HG03520 (cell line): ENCODE measurements around the gene CREB5.
A peak's percentile ranks its signal among the peaks of the same experiment; 100 is the strongest.

Experiments
- ATAC-seq: cut with Tn5 transposase; IDR thresholded peaks from one replicate; pipeline ENCODE4 v1.9.1; 2021; ENCODE audit warnings: mild to moderate bottlenecking, moderate library complexity; ENCODE audit not compliant: unreplicated experiment

CREB5 gene

DNA sequence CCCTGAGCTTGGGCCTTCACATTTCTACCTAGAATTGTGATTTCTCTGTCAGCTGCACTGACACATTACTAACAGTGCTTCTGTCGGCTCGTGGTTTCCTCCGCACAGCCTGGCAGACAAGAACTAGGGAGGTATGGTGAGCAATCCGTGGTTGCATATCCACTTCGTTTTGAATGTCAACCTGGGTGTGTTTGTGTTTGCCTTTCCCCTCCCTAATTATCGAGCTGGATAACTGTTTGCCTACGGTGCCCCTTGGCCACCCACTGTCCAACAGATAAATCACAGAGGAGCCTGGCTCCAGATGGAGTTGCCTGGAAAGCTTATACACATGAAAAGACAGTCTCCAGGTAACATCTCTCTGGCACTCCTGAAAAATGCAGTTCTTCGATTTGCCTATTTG, 317.0 kb downstream of the CREB5 start:
- ATAC-seq, result no peak

- no peak for ATAC-seq
Measured at GRCh38 chr7:28729727-28730126, 317.4 kb downstream of the CREB5 start.

GRCh38 chr7:28731092-28731658, 318.9 kb downstream of the CREB5 start:
- no peak for ATAC-seq

DNA sequence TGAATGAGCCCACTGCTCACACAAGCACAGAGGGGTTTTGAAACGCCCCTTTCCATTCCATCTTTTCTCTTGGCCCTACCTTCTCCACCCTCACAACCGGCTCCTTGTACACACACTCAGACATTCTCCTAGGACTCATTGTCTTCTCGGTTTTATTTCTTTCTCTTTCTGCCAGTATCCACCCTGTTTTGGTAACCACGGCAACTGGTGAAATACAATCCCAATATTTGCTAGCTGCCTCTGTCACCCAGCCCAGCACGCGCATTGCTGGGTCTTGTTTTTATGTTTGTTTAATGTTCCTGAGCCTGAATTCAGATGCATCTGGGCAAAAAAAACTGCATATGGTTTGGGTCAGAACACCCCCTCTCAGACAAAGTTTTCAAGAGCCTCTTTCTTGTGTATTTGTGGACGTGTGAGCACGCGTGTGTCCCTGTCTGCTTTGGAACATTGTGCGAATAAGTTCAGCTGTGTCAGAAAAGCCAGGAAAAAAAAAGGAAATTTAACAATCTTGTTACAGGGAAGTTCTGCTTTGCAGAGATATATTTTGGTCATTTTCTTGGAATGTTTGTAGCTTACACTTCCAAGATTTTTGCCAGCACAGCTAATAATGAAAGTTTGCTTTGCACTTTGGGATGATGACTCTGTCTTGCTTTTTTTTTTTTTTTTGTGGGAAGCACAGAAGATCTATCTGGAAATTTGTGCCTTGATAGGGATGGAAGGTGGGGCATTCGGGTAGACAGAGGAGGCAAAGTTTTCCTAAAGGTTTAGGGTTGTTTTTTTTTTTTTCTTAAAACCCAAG, 320.0 kb downstream of the CREB5 start:
- no peak for ATAC-seq

GRCh38 chr7:28733035-28733434, 320.7 kb downstream of the CREB5 start:
- ATAC-seq, result no peak

DNA sequence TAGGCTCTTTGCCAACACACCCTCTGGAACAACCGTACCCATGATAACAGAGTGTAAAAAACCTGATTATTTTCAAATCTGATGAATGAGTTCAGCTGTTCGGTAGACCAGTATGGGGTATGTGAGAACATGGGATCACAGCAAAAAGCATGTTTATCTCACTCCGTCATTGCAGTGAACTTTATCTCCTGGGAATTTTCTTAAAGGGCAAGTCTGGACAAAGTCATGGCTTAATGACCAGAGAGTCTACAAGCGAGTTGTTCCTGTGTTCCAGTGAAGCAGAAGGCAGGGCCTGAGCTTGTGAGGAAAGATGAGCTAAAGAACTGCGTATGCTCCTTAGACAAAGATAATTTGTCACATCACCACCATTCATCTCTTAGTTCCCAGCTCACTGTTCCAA, 326.1 kb downstream of the CREB5 start:
- ATAC-seq, result no peak

- no peak for ATAC-seq
Measured at GRCh38 chr7:28739128-28739527, 326.8 kb downstream of the CREB5 start.

DNA sequence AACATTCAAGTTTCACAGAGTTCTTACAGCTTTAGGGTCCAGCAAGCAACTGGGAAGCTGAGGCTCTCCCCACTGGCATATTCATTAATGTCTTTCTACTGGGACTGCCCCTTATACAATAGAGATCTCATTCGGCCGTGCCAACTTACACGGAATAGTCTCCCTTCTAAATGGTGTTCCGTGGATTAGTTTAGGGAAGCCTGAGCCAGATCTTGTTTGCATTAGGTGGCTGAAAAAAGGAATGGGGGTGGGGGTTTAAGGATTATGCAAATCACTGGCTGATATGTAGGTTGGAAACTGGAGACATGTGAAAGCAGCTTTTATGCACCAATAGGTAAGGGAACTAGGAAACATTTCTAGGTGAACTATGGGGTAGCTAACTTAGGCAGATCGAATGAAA, 327.5 kb downstream of the CREB5 start:
- no peak for ATAC-seq

- ATAC-seq, result no peak
Measured at GRCh38 chr7:28744951-28745350, 332.6 kb downstream of the CREB5 start.

GRCh38 chr7:28745351-28745750, 333.0 kb downstream of the CREB5 start:
- no peak for ATAC-seq

DNA sequence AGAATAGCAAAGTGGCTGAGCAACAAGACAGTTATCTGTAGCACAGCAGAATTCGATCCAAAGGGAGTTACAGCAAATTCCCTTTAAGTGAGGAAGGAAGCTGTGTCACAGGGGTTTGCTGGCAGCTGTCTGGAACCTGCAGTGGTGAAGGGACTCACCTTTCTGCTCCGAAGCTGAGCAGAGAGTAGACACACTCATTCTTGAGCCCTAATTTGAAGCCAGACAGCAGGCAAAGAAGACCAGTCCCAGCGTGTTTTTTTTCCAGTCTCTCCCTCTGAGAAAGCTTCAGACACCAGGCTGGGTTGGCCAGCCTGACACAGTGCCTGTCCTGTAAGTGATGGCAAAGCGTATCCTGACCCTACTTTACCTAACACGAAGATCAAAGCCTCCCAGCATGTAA, 335.1 kb downstream of the CREB5 start:
- ATAC-seq, result no peak

- no peak for ATAC-seq
Measured at GRCh38 chr7:28747854-28748253, 335.5 kb downstream of the CREB5 start.

DNA sequence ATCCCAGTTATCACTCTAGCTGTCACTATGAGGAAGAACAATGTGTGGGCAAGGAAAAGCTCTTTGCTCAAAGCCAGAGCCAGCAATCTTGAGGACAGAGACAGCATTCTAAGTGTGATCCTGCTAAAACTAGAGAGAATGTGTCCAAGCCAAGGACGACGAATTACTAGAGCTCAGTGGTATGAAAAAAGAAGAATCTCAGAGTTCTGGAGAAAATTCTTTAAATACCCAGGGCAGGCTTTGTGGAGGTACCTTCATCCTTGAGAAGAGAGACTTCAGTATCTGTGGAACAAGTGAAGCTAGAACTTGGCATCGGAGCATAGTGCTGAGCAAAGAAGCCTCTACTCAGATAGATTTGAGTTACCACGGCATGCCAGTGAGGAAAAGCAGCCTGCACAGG, 336.0 kb downstream of the CREB5 start:
- ATAC-seq, result no peak

GRCh38 chr7:28748933-28749584, 336.7 kb downstream of the CREB5 start:
- peak; percentile 53 for ATAC-seq

GRCh38 chr7:28749638-28750037, 337.3 kb downstream of the CREB5 start:
- no peak for ATAC-seq

- no peak for ATAC-seq
Measured at GRCh38 chr7:28750981-28751380, 338.7 kb downstream of the CREB5 start.

DNA sequence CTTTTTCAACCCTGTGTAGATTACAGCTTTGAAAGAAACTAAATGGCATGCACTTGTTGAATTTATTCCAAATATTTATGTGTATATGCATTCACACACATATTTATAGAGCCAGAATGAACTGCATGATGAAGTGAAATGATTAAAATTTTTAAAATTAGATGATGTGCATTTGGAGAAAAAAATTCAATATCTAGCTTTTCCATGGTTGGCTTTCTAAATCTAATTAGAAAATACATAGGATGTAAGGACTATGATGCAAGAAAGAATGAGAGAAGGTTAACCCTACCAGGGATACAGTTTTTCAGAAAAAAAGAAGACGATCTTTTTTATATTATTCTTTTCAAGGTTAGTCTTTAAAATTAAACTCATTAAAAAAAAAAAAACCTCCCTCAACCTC, 341.3 kb downstream of the CREB5 start:
- no peak for ATAC-seq

- no peak for ATAC-seq
Measured at GRCh38 chr7:28754027-28754426, 341.7 kb downstream of the CREB5 start.

- no peak for ATAC-seq
Measured at GRCh38 chr7:28754447-28754846, 342.1 kb downstream of the CREB5 start.

GRCh38 chr7:28755255-28755654, 342.9 kb downstream of the CREB5 start:
- no peak for ATAC-seq

GRCh38 chr7:28758186-28758585, 345.9 kb downstream of the CREB5 start:
- no peak for ATAC-seq

- no peak for ATAC-seq
Measured at GRCh38 chr7:28759475-28759971, 347.2 kb downstream of the CREB5 start.
